Measurements from ENCODE around the gene CTIF.
A peak's percentile ranks its signal among the peaks of the same experiment; 100 is the strongest.

The CTIF gene

DNA sequence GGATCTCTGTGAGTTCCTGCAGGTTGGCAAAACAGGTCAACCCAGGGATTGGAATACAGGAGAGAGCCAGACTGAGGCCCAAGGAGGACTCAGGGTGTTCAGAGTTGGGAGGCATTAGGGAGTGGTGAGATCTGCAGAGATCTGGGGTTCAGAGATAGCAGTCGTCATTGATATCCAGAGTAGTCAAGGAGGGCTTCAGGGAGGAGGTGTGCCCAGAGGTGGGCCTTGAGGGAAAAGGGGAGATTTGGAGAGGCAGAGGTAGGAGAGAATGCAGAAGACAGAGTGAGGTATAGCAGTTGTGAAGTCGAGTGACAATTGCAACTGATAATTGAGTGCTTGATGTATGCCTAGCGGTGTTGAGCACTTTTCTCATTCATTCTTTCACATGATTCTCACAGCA lies 70.3 kb downstream of the CTIF start:
- no peak for TF ChIP-seq CEBPB (IDR thresholded peaks at IDR 0.05)
- TF ChIP-seq, protein P1, sequence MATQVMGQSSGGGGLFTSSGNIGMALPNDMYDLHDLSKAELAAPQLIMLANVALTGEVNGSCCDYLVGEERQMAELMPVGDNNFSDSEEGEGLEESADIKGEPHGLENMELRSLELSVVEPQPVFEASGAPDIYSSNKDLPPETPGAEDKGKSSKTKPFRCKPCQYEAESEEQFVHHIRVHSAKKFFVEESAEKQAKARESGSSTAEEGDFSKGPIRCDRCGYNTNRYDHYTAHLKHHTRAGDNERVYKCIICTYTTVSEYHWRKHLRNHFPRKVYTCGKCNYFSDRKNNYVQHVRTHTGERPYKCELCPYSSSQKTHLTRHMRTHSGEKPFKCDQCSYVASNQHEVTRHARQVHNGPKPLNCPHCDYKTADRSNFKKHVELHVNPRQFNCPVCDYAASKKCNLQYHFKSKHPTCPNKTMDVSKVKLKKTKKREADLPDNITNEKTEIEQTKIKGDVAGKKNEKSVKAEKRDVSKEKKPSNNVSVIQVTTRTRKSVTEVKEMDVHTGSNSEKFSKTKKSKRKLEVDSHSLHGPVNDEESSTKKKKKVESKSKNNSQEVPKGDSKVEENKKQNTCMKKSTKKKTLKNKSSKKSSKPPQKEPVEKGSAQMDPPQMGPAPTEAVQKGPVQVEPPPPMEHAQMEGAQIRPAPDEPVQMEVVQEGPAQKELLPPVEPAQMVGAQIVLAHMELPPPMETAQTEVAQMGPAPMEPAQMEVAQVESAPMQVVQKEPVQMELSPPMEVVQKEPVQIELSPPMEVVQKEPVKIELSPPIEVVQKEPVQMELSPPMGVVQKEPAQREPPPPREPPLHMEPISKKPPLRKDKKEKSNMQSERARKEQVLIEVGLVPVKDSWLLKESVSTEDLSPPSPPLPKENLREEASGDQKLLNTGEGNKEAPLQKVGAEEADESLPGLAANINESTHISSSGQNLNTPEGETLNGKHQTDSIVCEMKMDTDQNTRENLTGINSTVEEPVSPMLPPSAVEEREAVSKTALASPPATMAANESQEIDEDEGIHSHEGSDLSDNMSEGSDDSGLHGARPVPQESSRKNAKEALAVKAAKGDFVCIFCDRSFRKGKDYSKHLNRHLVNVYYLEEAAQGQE (IDR thresholded peaks at IDR 0.05; ENCODE audit: low read depth), result no peak

DNA sequence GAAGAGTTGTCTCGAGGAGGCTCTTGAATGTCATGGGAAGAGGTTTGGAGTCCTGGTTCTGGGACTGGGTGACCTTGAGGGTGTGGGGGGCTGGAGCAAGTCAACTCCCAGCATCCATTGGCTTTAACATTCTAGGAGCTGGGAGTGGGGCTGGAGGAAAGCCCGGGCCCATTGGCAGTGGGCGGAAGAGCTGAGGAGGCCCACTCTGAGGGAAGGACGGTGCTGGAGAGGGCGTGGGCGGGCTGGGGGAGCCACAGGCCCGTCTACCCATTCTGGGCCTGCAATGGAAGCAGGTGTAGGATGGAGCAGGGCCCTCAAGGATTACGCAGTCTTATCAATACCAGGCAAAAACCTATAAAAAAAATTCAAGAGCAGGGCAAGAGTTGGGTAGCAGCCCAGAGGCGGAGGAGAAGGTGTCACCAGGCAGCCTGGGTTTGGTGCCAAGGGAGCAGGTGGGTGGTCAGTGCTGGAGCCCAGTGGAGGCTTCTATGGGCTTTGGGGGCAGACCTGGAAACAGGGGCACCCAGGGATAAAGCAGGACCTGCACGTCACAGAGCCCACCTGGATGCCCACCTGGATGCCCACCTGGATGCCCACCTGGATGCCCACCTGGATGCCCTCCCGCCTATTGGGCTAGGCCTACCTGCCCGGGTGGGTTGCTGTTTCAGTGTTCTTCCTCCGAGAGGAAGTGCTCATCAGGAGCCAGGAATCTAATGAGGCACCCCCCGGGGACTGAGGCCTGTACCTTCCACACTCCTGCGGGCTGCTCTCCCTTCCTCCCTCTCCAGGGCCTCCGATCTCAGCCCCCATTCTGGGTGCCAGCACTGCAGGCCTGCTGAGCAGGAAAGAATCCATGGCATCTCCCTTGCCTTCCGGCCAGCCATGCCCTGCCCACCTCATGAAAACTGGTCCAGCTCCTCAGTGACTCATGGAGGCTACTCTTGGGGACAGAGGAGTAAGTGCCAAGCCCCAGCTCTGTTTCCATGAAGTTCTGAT lies 71.3 kb downstream of the CTIF start:
- TF ChIP-seq RAD21 (IDR thresholded peaks at IDR 0.05; ENCODE audit: low read depth) (no peak), NFIC (IDR thresholded peaks at IDR 0.05) (peak; percentile 76), EP300 (IDR thresholded peaks at IDR 0.05; ENCODE audit: borderline replicate concordance) (peak; percentile 88), TEAD4 (IDR thresholded peaks at IDR 0.05) (peak; percentile 86), CEBPB (IDR thresholded peaks at IDR 0.05) (no peak), TCF12 (IDR thresholded peaks at IDR 0.05; ENCODE audit: low read depth) (peak; percentile 89)
- TF ChIP-seq, protein P2, sequence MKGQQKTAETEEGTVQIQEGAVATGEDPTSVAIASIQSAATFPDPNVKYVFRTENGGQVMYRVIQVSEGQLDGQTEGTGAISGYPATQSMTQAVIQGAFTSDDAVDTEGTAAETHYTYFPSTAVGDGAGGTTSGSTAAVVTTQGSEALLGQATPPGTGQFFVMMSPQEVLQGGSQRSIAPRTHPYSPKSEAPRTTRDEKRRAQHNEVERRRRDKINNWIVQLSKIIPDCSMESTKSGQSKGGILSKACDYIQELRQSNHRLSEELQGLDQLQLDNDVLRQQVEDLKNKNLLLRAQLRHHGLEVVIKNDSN (IDR thresholded peaks at IDR 0.05), result no peak
- TF ChIP-seq, protein P3, sequence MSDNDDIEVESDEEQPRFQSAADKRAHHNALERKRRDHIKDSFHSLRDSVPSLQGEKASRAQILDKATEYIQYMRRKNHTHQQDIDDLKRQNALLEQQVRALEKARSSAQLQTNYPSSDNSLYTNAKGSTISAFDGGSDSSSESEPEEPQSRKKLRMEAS (IDR thresholded peaks at IDR 0.05), result no peak

DNA sequence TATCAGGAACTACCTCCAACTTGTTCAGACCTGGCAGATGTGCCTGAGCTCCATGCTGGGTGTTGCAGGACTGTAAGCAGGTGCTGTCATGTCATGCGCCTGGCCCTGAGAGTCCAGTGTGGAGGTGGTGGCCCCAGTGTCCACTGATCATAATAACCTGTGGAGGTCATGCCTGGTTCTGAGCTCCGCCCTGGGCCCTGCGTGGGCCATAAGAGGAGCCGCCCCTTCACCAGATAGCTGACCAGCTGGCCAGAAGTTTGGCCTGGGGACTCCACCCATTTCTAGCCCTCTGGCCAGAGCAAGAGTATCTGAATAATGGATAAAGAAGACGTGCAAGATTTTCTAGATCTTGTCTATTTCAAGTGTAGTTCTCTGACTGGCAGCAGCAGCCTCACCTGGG lies 72.4 kb downstream of the CTIF start:
- TF ChIP-seq TCF12 (IDR thresholded peaks at IDR 0.05; ENCODE audit: low read depth), result no peak
- TF ChIP-seq, protein P3 (IDR thresholded peaks at IDR 0.05), result no peak

DNA sequence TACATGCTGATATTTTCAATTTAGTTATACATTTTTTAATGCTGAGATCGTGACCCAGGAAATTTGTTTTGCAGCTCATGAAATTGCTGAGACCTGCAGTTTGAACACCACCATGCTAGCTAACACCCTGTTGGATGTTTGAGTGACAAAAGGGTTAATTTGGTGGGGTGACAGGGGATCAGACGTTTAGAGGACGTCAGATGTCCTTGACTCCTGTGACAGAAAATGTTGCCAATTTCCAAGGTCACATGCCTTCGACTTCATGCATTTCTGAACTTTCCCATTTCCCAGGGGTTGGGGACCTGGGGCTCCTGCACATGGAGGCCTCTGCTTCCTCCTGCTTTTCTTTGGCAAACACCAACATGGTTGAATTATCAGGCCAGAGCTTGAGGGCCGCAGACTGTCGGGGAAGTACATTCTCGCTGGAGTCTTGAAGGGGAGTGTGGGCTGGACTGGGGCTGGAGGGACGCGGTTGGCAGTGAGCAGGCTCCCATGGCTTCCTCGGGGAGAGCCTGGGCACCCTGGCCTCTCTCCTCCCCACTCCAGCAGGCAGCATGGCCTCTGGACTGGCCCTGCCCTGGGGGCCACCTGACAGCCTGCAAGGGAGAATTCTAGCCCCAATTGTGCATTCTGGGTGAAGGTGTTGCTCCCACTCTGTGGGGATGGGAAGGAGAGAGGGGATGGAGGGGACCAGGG lies 73.1 kb downstream of the CTIF start:
- TF ChIP-seq EGR1 (IDR thresholded peaks at IDR 0.05) (no peak), RAD21 (IDR thresholded peaks at IDR 0.05; ENCODE audit: low read depth) (no peak), ZBTB7A (IDR thresholded peaks at IDR 0.05; ENCODE audit: low read depth) (no peak), FOXM1 (IDR thresholded peaks at IDR 0.05; ENCODE audit: borderline replicate concordance, low read depth) (no peak), TAF1 (IDR thresholded peaks at IDR 0.05; ENCODE audit: low read depth) (no peak), TCF12 (IDR thresholded peaks at IDR 0.05; ENCODE audit: low read depth) (no peak), YY1 (IDR thresholded peaks at IDR 0.05; ENCODE audit: low read depth) (no peak), CREB1 (IDR thresholded peaks at IDR 0.05; ENCODE audit: low read depth) (no peak), CEBPB (IDR thresholded peaks at IDR 0.05) (no peak), TEAD4 (IDR thresholded peaks at IDR 0.05) (no peak), EP300 (IDR thresholded peaks at IDR 0.05; ENCODE audit: borderline replicate concordance) (no peak), NFIC (IDR thresholded peaks at IDR 0.05) (no peak)
- TF ChIP-seq, protein P3 (IDR thresholded peaks at IDR 0.05), result no peak
- TF ChIP-seq, protein P1 (IDR thresholded peaks at IDR 0.05; ENCODE audit: low read depth), result no peak
- TF ChIP-seq, protein P2 (IDR thresholded peaks at IDR 0.05), result no peak

DNA sequence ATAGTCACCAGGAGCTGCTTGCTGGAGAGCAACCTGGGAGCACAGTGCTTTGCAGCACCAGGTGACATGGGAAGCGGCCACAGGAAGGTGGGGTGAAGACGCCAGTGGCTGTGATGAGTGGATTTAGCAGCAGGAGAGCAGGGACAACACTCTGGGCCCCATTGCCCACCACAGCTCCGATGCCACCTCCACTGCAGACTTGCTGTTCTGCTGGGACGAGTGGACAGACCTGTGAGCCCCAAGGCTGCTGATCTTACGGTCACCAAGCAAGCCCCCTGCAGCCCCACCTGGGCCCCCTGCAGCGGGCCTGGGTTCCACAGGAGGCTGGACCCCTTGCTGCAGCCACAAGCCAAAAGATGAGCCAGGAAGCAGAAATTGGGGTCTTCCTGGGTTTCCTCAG lies 73.7 kb downstream of the CTIF start:
- TF ChIP-seq, protein P2 (IDR thresholded peaks at IDR 0.05), result no peak
- TF ChIP-seq CREB1 (IDR thresholded peaks at IDR 0.05; ENCODE audit: low read depth), result no peak
- no peak for TF ChIP-seq TEAD4 (IDR thresholded peaks at IDR 0.05)
- no peak for TF ChIP-seq EGR1 (IDR thresholded peaks at IDR 0.05)
- no peak for TF ChIP-seq CEBPB (IDR thresholded peaks at IDR 0.05)
- no peak for TF ChIP-seq ZBTB7A (IDR thresholded peaks at IDR 0.05; ENCODE audit: low read depth)
- no peak for TF ChIP-seq TCF12 (IDR thresholded peaks at IDR 0.05; ENCODE audit: low read depth)
- no peak for TF ChIP-seq FOXM1 (IDR thresholded peaks at IDR 0.05; ENCODE audit: borderline replicate concordance, low read depth)
- no peak for TF ChIP-seq NFIC (IDR thresholded peaks at IDR 0.05)
- no peak for TF ChIP-seq YY1 (IDR thresholded peaks at IDR 0.05; ENCODE audit: low read depth)
- TF ChIP-seq TAF1 (IDR thresholded peaks at IDR 0.05; ENCODE audit: low read depth), result no peak
- no peak for TF ChIP-seq RAD21 (IDR thresholded peaks at IDR 0.05; ENCODE audit: low read depth)
- TF ChIP-seq, protein P1 (IDR thresholded peaks at IDR 0.05; ENCODE audit: low read depth), result no peak
- no peak for TF ChIP-seq EP300 (IDR thresholded peaks at IDR 0.05; ENCODE audit: borderline replicate concordance)
- TF ChIP-seq, protein P3 (IDR thresholded peaks at IDR 0.05), result no peak
